GM23338 (cell line): ENCODE measurements around the gene NPHS1. TPM values are rescaled to one million over a fixed set of nuclear protein-coding genes. Genes with fewer than 3 reads are reported as not detected.

Experiments used
- ATAC-seq: fragments of 200-7000 bp; cut with Tn5 transposase; 3 replicates; pipeline ENCODE4 v1.9.1; 2020
- DNase-seq: peaks from one replicate; pipeline ENCODE4 v3.0.0-alpha.2; 2015; ENCODE audit warnings: low spot score
- H2AFZ ChIP-seq: fragments of 200-600 bp; sonication (generic); 2 replicates; pipeline ENCODE4 v1.8.0; 2016; ENCODE audit warnings: antibody characterized with exemption, mild to moderate bottlenecking, moderate library complexity
- H3F3A ChIP-seq: fragments of 200-600 bp; sonication (generic); replicated peaks from 2 replicates; pipeline ENCODE4 v1.8.0; 2017; ENCODE audit warnings: antibody characterized with exemption, mixed run types, low read depth
- H3K27ac ChIP-seq: fragments of 200-600 bp; sonication (generic); 2 replicates; pipeline ENCODE4 v1.6.1; 2016; ENCODE audit warnings: low read depth
- H3K27me3 ChIP-seq: fragments of 200-600 bp; sonication (generic); 2 replicates; pipeline ENCODE4 v1.8.0; 2016; ENCODE audit warnings: mild to moderate bottlenecking, mixed run types, moderate library complexity; ENCODE audit not compliant: insufficient read depth
- H3K36me3 ChIP-seq: fragments of 200-600 bp; sonication (generic); 2 replicates; pipeline ENCODE4 v1.8.0; 2016; ENCODE audit warnings: mild to moderate bottlenecking; ENCODE audit not compliant: insufficient read depth
- H3K4me1 ChIP-seq: fragments of 200-600 bp; sonication (generic); 2 replicates; pipeline ENCODE4 v1.8.0; 2016; ENCODE audit warnings: mild to moderate bottlenecking, moderate library complexity; ENCODE audit not compliant: insufficient read depth
- H3K4me2 ChIP-seq: fragments of 200-600 bp; sonication (generic); 2 replicates; pipeline ENCODE4 v1.7.1; 2017; ENCODE audit warnings: mixed run types
- H3K4me3 ChIP-seq: fragments of 200-600 bp; sonication (generic); 2 replicates; pipeline ENCODE4 v1.6.1; 2016; ENCODE audit warnings: mixed run types
- H3K79me2 ChIP-seq: fragments of 200-600 bp; sonication (generic); replicated peaks from 2 replicates; pipeline ENCODE4 v1.8.0; 2017; ENCODE audit warnings: mild to moderate bottlenecking; ENCODE audit not compliant: insufficient read depth
- H3K9me2 ChIP-seq: fragments of 200-600 bp; sonication (generic); 2 replicates; pipeline ENCODE4 v1.8.0; 2017; ENCODE audit not compliant: insufficient read depth
- H4K20me1 ChIP-seq: fragments of 200-600 bp; sonication (generic); replicated peaks from 2 replicates; pipeline ENCODE4 v1.8.0; 2017; ENCODE audit warnings: mild to moderate bottlenecking; ENCODE audit not compliant: insufficient read depth
- H3K27ac Mint-ChIP-seq: 2 replicates; pipeline ENCODE4 v1.8.0; 2020; ENCODE audit warnings: inconsistent platforms, mild to moderate bottlenecking, moderate library complexity, mixed read lengths
- H3K27me3 Mint-ChIP-seq: 3 replicates; pipeline ENCODE4 v1.8.0; 2022; ENCODE audit warnings: low read depth, mild to moderate bottlenecking, moderate library complexity, mixed read lengths, inconsistent platforms; ENCODE audit not compliant: insufficient read depth, poor library complexity
- H3K36me3 Mint-ChIP-seq: 3 replicates; pipeline ENCODE4 v1.8.0; 2021; ENCODE audit warnings: low read depth, mild to moderate bottlenecking, inconsistent platforms, moderate library complexity, mixed read lengths
- H3K4me1 Mint-ChIP-seq: 3 replicates; pipeline ENCODE4 v1.8.0; 2020; ENCODE audit warnings: mild to moderate bottlenecking, inconsistent platforms, mixed read lengths
- H3K4me3 Mint-ChIP-seq: 3 replicates; pipeline ENCODE4 v1.8.0; 2021; ENCODE audit warnings: moderate library complexity, mild to moderate bottlenecking, inconsistent platforms, mixed read lengths
- H3K9me3 Mint-ChIP-seq: 3 replicates; pipeline ENCODE4 v1.8.0; 2020; ENCODE audit warnings: moderate library complexity, mild to moderate bottlenecking, inconsistent platforms, mixed read lengths
- EZH2 ChIP-seq: fragments of 200-600 bp; sonication (generic); IDR thresholded peaks from one replicate; pipeline ENCODE4 v1.8.0; 2017; ENCODE audit warnings: antibody characterized with exemption, mild to moderate bottlenecking, low read depth; ENCODE audit not compliant: unreplicated experiment
- EZH2phosphoT487 ChIP-seq: fragments of 200-600 bp; sonication (generic); IDR thresholded peaks from one replicate; pipeline ENCODE4 v1.8.1; 2018; ENCODE audit warnings: antibody characterized with exemption; ENCODE audit not compliant: unreplicated experiment
- JUNB ChIP-seq: IDR thresholded peaks from one replicate; pipeline ENCODE4 v1.6.1; 2016; ENCODE audit warnings: antibody characterized with exemption; ENCODE audit not compliant: unreplicated experiment
- POLR2AphosphoS5 ChIP-seq: IDR thresholded peaks from 2 replicates; pipeline ENCODE4 v1.6.1; 2016; ENCODE audit warnings: antibody characterized with exemption, low read depth
- ZNF114 ChIP-seq: fragments of 250-450 bp; sonication (Bioruptor Pico); IDR thresholded peaks from 2 replicates; pipeline ENCODE4 v1.5.0; 2020; ENCODE audit warnings: mild to moderate bottlenecking, moderate library complexity
- ZNF331 ChIP-seq: fragments of 250-450 bp; sonication (Bioruptor Pico); IDR thresholded peaks from 2 replicates; pipeline ENCODE4 v1.5.0; 2020; ENCODE audit warnings: low read depth, mild to moderate bottlenecking, moderate library complexity
- polyA plus RNA-seq: library from polyadenylated mRNA; unstranded; fragments of >200 nt; fragmentation: Nextera tagmentation; extraction: Ambion mirVana; gene quantifications from 2 replicates; pipeline ENCODE4 v1.2.1, GENCODE V29; 2016
- total RNA-seq: library from RNA; depleted of rRNA; stranded (reverse); fragments of >200 nt; shearing (Covaris generic); gene quantifications from 2 replicates; pipeline ENCODE4 v1.2.3, GENCODE V29; 2014
- TF ChIP-seq, protein P1 (sequence below): fragments of 250-450 bp; sonication (Bioruptor Pico); IDR thresholded peaks from 2 replicates; pipeline ENCODE4 v1.5.0; 2020; ENCODE audit warnings: mild to moderate bottlenecking, moderate library complexity

The NPHS1 gene
- total and polyA plus RNA-seq, 2 experiments from 2014 or later: 1.0 to 1.3 TPM

DNA sequence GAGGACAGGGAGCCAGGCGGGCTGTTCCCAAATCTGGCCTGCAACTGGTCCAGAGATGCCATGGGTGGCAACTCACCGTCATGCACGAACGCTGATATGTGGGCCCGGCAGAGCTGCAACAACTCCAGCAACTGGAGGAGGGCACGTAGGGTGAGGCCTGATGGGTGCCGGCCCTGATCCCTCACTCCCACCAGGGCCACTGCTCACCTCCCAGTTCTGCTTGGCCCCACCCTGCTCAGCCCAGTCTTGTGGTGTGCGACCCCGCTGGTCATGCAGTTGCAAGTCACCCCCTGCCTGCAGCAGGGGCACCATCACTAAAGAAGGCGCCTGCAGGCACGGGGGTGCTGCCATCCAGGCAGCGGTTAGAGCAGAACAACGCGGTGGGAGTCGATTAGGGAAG lies 60.0 kb downstream of the NPHS1 start (continued):
- TF ChIP-seq, protein P1, sequence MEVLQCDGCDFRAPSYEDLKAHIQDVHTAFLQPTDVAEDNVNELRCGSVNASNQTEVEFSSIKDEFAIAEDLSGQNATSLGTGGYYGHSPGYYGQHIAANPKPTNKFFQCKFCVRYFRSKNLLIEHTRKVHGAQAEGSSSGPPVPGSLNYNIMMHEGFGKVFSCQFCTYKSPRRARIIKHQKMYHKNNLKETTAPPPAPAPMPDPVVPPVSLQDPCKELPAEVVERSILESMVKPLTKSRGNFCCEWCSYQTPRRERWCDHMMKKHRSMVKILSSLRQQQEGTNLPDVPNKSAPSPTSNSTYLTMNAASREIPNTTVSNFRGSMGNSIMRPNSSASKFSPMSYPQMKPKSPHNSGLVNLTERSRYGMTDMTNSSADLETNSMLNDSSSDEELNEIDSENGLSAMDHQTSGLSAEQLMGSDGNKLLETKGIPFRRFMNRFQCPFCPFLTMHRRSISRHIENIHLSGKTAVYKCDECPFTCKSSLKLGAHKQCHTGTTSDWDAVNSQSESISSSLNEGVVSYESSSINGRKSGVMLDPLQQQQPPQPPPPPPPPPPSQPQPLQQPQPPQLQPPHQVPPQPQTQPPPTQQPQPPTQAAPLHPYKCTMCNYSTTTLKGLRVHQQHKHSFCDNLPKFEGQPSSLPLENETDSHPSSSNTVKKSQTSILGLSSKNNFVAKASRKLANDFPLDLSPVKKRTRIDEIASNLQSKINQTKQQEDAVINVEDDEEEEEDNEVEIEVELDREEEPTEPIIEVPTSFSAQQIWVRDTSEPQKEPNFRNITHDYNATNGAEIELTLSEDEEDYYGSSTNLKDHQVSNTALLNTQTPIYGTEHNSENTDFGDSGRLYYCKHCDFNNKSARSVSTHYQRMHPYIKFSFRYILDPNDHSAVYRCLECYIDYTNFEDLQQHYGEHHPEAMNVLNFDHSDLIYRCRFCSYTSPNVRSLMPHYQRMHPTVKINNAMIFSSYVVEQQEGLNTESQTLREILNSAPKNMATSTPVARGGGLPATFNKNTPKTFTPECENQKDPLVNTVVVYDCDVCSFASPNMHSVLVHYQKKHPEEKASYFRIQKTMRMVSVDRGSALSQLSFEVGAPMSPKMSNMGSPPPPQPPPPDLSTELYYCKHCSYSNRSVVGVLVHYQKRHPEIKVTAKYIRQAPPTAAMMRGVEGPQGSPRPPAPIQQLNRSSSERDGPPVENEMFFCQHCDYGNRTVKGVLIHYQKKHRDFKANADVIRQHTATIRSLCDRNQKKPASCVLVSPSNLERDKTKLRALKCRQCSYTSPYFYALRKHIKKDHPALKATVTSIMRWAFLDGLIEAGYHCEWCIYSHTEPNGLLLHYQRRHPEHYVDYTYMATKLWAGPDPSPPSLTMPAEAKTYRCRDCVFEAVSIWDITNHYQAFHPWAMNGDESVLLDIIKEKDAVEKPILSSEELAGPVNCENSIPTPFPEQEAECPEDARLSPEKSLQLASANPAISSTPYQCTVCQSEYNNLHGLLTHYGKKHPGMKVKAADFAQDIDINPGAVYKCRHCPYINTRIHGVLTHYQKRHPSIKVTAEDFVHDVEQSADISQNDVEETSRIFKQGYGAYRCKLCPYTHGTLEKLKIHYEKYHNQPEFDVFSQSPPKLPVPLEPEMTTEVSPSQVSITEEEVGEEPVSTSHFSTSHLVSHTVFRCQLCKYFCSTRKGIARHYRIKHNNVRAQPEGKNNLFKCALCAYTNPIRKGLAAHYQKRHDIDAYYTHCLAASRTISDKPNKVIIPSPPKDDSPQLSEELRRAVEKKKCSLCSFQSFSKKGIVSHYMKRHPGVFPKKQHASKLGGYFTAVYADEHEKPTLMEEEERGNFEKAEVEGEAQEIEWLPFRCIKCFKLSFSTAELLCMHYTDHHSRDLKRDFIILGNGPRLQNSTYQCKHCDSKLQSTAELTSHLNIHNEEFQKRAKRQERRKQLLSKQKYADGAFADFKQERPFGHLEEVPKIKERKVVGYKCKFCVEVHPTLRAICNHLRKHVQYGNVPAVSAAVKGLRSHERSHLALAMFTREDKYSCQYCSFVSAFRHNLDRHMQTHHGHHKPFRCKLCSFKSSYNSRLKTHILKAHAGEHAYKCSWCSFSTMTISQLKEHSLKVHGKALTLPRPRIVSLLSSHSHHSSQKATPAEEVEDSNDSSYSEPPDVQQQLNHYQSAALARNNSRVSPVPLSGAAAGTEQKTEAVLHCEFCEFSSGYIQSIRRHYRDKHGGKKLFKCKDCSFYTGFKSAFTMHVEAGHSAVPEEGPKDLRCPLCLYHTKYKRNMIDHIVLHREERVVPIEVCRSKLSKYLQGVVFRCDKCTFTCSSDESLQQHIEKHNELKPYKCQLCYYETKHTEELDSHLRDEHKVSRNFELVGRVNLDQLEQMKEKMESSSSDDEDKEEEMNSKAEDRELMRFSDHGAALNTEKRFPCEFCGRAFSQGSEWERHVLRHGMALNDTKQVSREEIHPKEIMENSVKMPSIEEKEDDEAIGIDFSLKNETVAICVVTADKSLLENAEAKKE: no peak
- no peak for TF ChIP-seq EZH2phosphoT487
- TF ChIP-seq JUNB: no peak
- no peak for TF ChIP-seq POLR2AphosphoS5
- TF ChIP-seq EZH2: no peak
- TF ChIP-seq ZNF331: no peak
- no peak for TF ChIP-seq ZNF114 (CRISPR knock-in tag)

DNA sequence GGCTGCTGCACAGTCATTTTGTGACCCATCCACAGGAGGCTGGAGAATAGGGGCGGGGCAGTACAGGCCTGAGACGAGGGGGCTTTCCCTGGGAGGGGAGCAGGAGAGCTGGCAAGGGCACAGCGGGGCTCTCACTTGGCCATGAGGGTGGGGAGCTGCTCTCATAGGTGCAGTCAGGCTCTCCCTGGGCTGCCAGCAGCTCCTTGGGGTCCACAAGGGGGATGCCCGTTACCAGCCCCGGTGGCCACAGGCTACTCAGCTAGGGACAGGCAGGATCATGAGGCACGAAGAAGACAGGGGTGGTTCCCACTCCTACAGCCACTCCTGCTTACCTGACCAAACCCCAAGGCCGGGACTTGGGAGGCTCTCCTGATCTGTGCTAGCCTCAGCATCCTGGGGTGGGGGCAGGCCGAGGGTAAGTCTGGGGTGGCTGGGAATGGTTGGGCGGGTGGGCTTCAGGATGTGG lies 60.5 kb downstream of the NPHS1 start:
- Histone ChIP-seq H3K36me3 (no peaks in the 10 kb centered on the region), H3K4me3 (no peak overlapping the region), H2AFZ (no peak overlapping the region), H3K9me2 (no peaks in the 10 kb centered on the region), H3K4me1 (peaks cover 3% of the 10 kb centered on the region; the same call in 1 of the 2 replicates), H3F3A (0 out of 2 replicates have a peak, but pooled peaks cover 8% of the 10 kb centered on the region), H3K27ac (no peak overlapping the region), H3K79me2 (no peaks in the 10 kb centered on the region), H3K27me3 (peaks cover 19% of the 10 kb centered on the region), H4K20me1 (no peaks in the 10 kb centered on the region), H3K4me2 (no peak overlapping the region)
- ATAC-seq (no peak), DNase-seq (no peak)
- peaks cover 21% of the 10 kb centered on the region for H3K27me3 Mint-ChIP-seq
- H3K27ac Mint-ChIP-seq: no peak overlapping the region
- H3K4me3 Mint-ChIP-seq: no peak overlapping the region
- TF ChIP-seq, protein P1: no peak
- TF ChIP-seq ZNF331: no peak
- H3K4me1 Mint-ChIP-seq: peaks cover 5% of the 10 kb centered on the region; the same call in 2 of the 3 replicates
- H3K9me3 Mint-ChIP-seq: no peaks in the 10 kb centered on the region; the same call in 2 of the 3 replicates
- no peaks in the 10 kb centered on the region for H3K36me3 Mint-ChIP-seq
